Left lung (tissue), 10 donors: ENCODE measurements around the gene PEX6. TPM values are rescaled to one million over a fixed set of nuclear protein-coding genes. Genes with fewer than 3 reads are reported as not detected.
A peak's percentile ranks its signal among the peaks of the same experiment; 100 is the strongest.

Experiments
- ATAC-seq: fragments of 200-7000 bp; cut with Tn5 transposase; one replicate; pipeline ENCODE4 v1.9.1; 2020; ENCODE audit warnings: moderate library complexity
- DNase-seq, 4 donors: peaks; one replicate each; pipeline ENCODE4 v3.0.0-alpha.2; 2013 to 2020
- H3K27ac ChIP-seq, 2 donors: fragments of 200-600 bp; sonication (generic) in 1 of 2; one replicate each; pipeline versions ENCODE4 v1.5.0 to v1.8.0; 2020 to 2021
- H3K27me3 ChIP-seq, 2 donors: fragments of 200-600 bp; sonication (generic) in 1 of 2; one replicate each; pipeline versions ENCODE4 v1.5.0 to v1.8.0; 2020 to 2021
- H3K36me3 ChIP-seq, 2 donors: fragments of 200-600 bp; sonication (generic) in 1 of 2; one replicate each; pipeline versions ENCODE4 v1.5.0 to v1.8.0; 2020 to 2021
- H3K4me1 ChIP-seq, 2 donors: fragments of 200-600 bp; one replicate each; pipeline ENCODE4 v1.8.0; 2021
- H3K4me3 ChIP-seq, 2 donors: fragments of 200-600 bp; sonication (generic) in 1 of 2; one replicate each; pipeline versions ENCODE4 v1.5.0 to v1.8.0; 2020 to 2021; ENCODE audit warnings: mild to moderate bottlenecking in 1 of 2
- H3K9me3 ChIP-seq, 2 donors: fragments of 200-600 bp; sonication (generic) in 1 of 2; one replicate each; pipeline versions ENCODE4 v1.5.0 to v1.8.0; 2020 to 2021
- CTCF ChIP-seq, 2 donors: fragments of 200-600 bp; sonication (generic) in 1 of 2; IDR thresholded peaks; one replicate each; pipeline versions ENCODE4 v1.5.0 to v1.8.0; 2021; ENCODE audit warnings: antibody characterized with exemption in 2 of 2
- intact Hi-C, 2 donors: fragments of 100-400 bp; cut with DNase I; formaldehyde crosslinking; loops; one replicate each; pipeline versions ENCODE4 v1.11.2 to v1.14.2; 2022
- polyA plus RNA-seq, 6 donors: library from polyadenylated mRNA; unstranded; fragments of 120-200 nt; gene quantifications; one replicate each; pipeline ENCODE4 v1.2.1, GENCODE V29; 2013; ENCODE audit not compliant: insufficient read length in 6 of 6
- total RNA-seq, 2 donors: library from RNA; stranded (reverse); fragmentation: NEBNext Ultra II Directional; extraction: Animal tissue kit (Norgen Biotek cat#: 25700); gene quantifications; one replicate each; pipeline ENCODE4 v1.2.1, GENCODE V29; 2021
- donor health status: DM: no; HTN: yes; CAD: no.
- donor health status: DM: no; HTN: no; CAD: no.

The PEX6 gene
- total and polyA plus RNA-seq, 8 donors = 15.2 to 27.1 (median 21.5) TPM

GRCh38 chr6:42969934-42970333, 9.0 kb downstream of the PEX6 start:
- peaks cover 0 to 58% of the 10 kb centered on the region in 2 donors for H3K36me3 ChIP-seq
- intact Hi-C loops = no loop called here
- H3K27me3 ChIP-seq = no peaks in the 10 kb centered on the region
- ATAC-seq (no peak), DNase-seq (no peak)
- no peak overlapping the region for H3K27ac ChIP-seq
- H3K9me3 ChIP-seq = no peaks in the 10 kb centered on the region
- no peak for TF ChIP-seq CTCF (IDR thresholded peaks at IDR 0.05)
- H3K4me1 ChIP-seq = peaks cover 0 to 8% of the 10 kb centered on the region in 2 donors
- H3K4me3 ChIP-seq = no peak overlapping the region

GRCh38 chr6:42969431-42969830, 9.6 kb downstream of the PEX6 start:
- no peak overlapping the region for H3K4me3 ChIP-seq
- no peaks in the 10 kb centered on the region for H3K27me3 ChIP-seq
- DNase-seq = peak in 1 of 4 donors; percentile 8
- TF ChIP-seq CTCF (IDR thresholded peaks at IDR 0.05) = no peak
- peaks cover 0 to 63% of the 10 kb centered on the region in 2 donors for H3K36me3 ChIP-seq
- intact Hi-C loops = no loop called here
- H3K9me3 ChIP-seq = no peaks in the 10 kb centered on the region
- ATAC-seq = no peak
- no peak overlapping the region for H3K27ac ChIP-seq
- H3K4me1 ChIP-seq = peaks cover 0 to 8% of the 10 kb centered on the region in 2 donors

DNA sequence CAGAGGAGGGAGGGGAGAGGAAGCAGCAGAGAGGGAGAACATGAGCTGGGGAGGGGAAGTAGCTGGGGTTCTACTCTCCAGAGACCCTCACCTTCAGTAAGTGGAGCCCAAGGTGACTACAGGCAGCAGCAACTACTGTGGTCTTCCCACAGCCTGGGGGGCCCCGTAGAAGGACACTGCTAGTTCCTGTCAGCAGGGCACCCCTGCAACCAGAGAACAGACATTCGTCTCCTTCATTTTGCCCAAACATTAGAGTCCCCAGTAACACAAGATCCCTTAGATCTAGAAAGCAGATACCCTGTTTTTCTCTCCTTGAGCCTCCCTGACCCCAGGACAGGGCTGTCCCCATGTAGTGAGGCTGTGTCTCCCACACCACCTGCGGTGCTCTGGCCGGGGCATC, 10.2 kb downstream of the PEX6 start:
- peak in 1 of 4 donors; percentile 14 for DNase-seq
- peaks cover 0 to 8% of the 10 kb centered on the region in 2 donors for H3K4me1 ChIP-seq
- no peak overlapping the region for H3K4me3 ChIP-seq
- ATAC-seq = no peak
- intact Hi-C loops = no loop called here
- no peaks in the 10 kb centered on the region for H3K9me3 ChIP-seq
- TF ChIP-seq CTCF (IDR thresholded peaks at IDR 0.05) = no peak
- H3K27me3 ChIP-seq = no peaks in the 10 kb centered on the region
- H3K36me3 ChIP-seq = peaks cover 0 to 64% of the 10 kb centered on the region in 2 donors
- no peak overlapping the region for H3K27ac ChIP-seq

DNA sequence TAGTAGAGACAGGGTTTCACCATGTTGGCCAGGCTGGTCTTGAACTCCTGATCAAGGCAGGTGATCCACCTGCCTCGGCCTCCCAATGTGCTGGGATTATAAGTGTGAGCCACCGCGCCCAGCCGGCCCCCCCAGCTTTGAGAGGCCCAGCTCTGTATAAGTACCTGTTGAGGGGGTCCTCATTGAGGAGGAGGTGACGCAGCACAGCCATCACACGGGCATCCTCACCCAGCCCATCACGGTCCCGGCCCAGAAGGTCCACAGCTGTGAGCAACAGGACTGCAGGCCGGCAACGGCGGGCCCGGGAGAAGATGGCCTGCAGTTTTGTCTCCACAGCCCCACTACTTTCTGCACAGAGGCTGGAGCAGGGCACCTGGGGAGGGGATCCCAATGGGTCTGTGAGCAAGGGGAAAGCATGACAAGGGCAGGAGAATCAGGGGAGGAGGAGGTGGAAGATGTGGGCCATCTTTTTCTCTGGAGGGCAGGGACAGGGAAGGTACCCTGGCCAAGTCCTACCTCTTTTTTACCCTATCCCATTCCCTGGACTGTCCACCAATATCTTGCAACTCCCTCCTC, 10.8 kb downstream of the PEX6 start:
- no peaks in the 10 kb centered on the region for H3K9me3 ChIP-seq
- no peak for TF ChIP-seq CTCF (IDR thresholded peaks at IDR 0.05)
- no peak overlapping the region for H3K4me3 ChIP-seq
- no peaks in the 10 kb centered on the region for H3K27me3 ChIP-seq
- H3K27ac ChIP-seq = no peak overlapping the region
- H3K4me1 ChIP-seq = peaks cover 0 to 8% of the 10 kb centered on the region in 2 donors
- H3K36me3 ChIP-seq = peaks cover 0 to 63% of the 10 kb centered on the region in 2 donors
- ATAC-seq = no peak
- intact Hi-C loops = no loop called here
- DNase-seq = peak in 1 of 4 donors; percentile 57

DNA sequence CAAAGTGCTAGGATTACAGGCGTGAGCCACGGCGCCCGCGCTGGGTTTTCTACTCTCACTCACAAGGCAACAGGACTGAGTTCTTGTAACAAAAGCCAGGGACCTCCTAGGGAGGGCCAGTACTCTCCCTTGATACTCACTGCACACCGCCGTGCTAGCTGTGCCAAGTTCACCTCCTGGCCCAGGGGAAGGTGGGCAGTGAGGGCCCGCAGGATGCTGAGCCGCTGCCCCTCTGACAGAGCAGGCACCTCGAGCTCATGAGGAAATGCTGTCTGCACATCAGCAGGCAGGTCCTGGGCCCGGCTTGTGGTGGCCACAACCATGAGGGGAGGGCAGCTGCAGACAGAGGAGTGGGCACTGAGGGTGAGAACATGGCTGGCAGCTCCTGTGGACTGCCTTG, 11.8 kb downstream of the PEX6 start:
- H3K36me3 ChIP-seq = peaks cover 0 to 70% of the 10 kb centered on the region in 2 donors
- peak in 1 of 4 donors; percentile 53 for DNase-seq
- intact Hi-C loops = no loop called here

More for the DNA sequence above, 11.8 kb downstream of the PEX6 start:
- no peak for ATAC-seq
- Histone ChIP-seq H3K4me3 (no peak overlapping the region), H3K27me3 (no peaks in the 10 kb centered on the region), H3K4me1 (peaks cover 0 to 8% of the 10 kb centered on the region in 2 donors), H3K9me3 (no peaks in the 10 kb centered on the region), H3K27ac (no peak overlapping the region)
- TF ChIP-seq CTCF (IDR thresholded peaks at IDR 0.05) = no peak
